ENCODE measurements around the gene U2AF2.

DNA sequence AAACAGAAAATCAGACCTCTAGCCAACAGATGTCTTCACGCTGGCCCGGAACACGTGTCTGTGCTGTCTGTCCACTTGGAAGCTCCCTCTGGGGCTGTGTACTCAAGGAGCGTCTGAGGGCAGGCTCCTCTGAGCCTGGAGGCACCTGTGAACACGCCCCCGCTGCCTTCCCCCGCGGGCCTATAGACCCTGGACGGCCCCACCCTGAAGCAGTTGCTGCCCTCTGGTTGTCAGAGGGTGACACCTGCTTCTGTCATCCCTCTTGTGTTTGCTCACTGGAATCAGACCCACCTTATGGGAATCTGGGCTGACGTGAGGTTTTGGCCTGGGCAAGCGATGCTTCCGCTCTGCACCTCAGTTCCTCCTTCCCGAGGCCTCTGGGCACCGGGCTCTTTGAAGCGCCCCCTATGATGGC is 39.4 kb downstream of the U2AF2 start:
- TF ChIP-seq, protein P1, sequence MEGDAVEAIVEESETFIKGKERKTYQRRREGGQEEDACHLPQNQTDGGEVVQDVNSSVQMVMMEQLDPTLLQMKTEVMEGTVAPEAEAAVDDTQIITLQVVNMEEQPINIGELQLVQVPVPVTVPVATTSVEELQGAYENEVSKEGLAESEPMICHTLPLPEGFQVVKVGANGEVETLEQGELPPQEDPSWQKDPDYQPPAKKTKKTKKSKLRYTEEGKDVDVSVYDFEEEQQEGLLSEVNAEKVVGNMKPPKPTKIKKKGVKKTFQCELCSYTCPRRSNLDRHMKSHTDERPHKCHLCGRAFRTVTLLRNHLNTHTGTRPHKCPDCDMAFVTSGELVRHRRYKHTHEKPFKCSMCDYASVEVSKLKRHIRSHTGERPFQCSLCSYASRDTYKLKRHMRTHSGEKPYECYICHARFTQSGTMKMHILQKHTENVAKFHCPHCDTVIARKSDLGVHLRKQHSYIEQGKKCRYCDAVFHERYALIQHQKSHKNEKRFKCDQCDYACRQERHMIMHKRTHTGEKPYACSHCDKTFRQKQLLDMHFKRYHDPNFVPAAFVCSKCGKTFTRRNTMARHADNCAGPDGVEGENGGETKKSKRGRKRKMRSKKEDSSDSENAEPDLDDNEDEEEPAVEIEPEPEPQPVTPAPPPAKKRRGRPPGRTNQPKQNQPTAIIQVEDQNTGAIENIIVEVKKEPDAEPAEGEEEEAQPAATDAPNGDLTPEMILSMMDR (IDR thresholded peaks at IDR 0.05; ENCODE audit: poor library complexity): no peak
- TF ChIP-seq EZH2 (IDR thresholded peaks at IDR 0.05; ENCODE audit: borderline replicate concordance) (no peak), EZH2phosphoT487 (IDR thresholded peaks at IDR 0.05; ENCODE audit: low read depth, severe bottlenecking, unreplicated experiment) (no peak)

All from hepatocyte (in vitro differentiated cells).